Adrenal gland (tissue), 12 donors: ENCODE measurements around the gene AZGP1. TPM values are rescaled to one million over a fixed set of nuclear protein-coding genes. Genes with fewer than 3 reads are reported as not detected.

Experiments used
- DNase-seq, 7 donors: peaks; one replicate each; pipeline ENCODE4 v3.0.0-alpha.2; 2019 to 2020
- H3K27ac ChIP-seq, 5 donors: fragments of 200-600 bp; sonication (generic) in 4 of 5; 1 replicate in 3 of 5; 2 replicates in 2 of 5; pipeline versions ENCODE4 v1.5.1 to v1.8.0; 2016 to 2020; ENCODE audit warnings: mild to moderate bottlenecking in 1 of 5
- H3K27me3 ChIP-seq: fragments of 200-600 bp; 2 replicates; pipeline ENCODE4 v1.8.0; 2021
- H3K36me3 ChIP-seq, 2 donors: fragments of 200-600 bp; replicated peaks in 1 of 2; 1 replicate in 1 of 2; 2 replicates in 1 of 2; pipeline versions ENCODE4 v1.5.1 to v1.8.0; 2018 to 2022
- H3K4me1 ChIP-seq, 2 donors: fragments of 200-600 bp; replicated peaks in 1 of 2; 1 replicate in 1 of 2; 2 replicates in 1 of 2; pipeline versions ENCODE4 v1.5.1 to v1.8.0; 2018 to 2021
- H3K4me3 ChIP-seq, 4 donors: fragments of 200-600 bp; sonication (generic) in 3 of 4; one replicate each; pipeline ENCODE4 v1.5.1; 2016 to 2018
- H3K9me3 ChIP-seq, 3 donors: fragments of 200-600 bp; sonication (generic) in 1 of 3; replicated peaks in 1 of 3; 1 replicate in 2 of 3; 2 replicates in 1 of 3; pipeline versions ENCODE4 v1.5.1 to v1.8.0; 2016 to 2021
- CTCF ChIP-seq, 6 experiments: fragments of 450-650 bp in 4 of 6; fragments of 200-600 bp in 2 of 6; sonication (generic) in 1 of 6; IDR thresholded peaks; 1 replicate in 5 of 6; 2 replicates in 1 of 6; pipeline versions ENCODE4 v1.5.1 to v1.8.0; 2016 to 2021; ENCODE audit warnings: antibody characterized with exemption in 6 of 6, mild to moderate bottlenecking in 2 of 6, moderate library complexity in 1 of 6
- POLR2A ChIP-seq, 2 donors: fragments of 450-650 bp; IDR thresholded peaks; one replicate each; pipeline ENCODE4 v1.6.1; 2017; ENCODE audit warnings: antibody characterized with exemption in 2 of 2, mild to moderate bottlenecking in 2 of 2, moderate library complexity in 1 of 2
- WGBS, 4 donors: extraction: QIAGEN DNeasy Blood & Tissue Kit in 2 of 4; methylation state at CpG; one replicate each; pipeline versions ENCODE4 v1.1.5 to v1.1.7; 2013 to 2017; 5-methylcytosine and 5-hydroxymethylcytosine counted together
- intact Hi-C, 2 donors: fragments of 100-400 bp; cut with DNase I; formaldehyde crosslinking; loops; one replicate each; pipeline versions ENCODE4 v1.14.1 to v1.15.0; 2022 to 2023
- polyA plus RNA-seq, 3 donors: library from polyadenylated mRNA; stranded (reverse); fragments of 200-250 nt in 2 of 3; fragments of 350-450 nt in 1 of 3; fragmentation: Illumina TruSeq in 1 of 3; extraction: RNeasy Lipid Tissue Mini Kit (QIAGEN cat#74804) in 1 of 3; gene quantifications; one replicate each; pipeline ENCODE4 v1.2.3, GENCODE V29; 2013 to 2014
- total RNA-seq, 9 donors: library from RNA; depleted of rRNA in 4 of 9; stranded (reverse); fragments of >200 nt in 4 of 9; fragments of 120-200 nt in 1 of 9; fragmentation: NEBNext Ultra II Directional in 1 of 9; extraction: Animal tissue kit (Norgen Biotek cat#: 25700) in 1 of 9; gene quantifications; one replicate each; pipeline versions ENCODE4 v1.1.0 to v1.2.4, GENCODE V29; 2013 to 2023
- donor health status: healthy with polysubstance abuse.
- donor health status: Bipolar disorder and iron deficiency.
- donor health status: DM: yes; HTN: yes; CAD: no.
- donor health status: DM: no; HTN: no; CAD: no.
- donor health status: DM: no; HTN: no; CAD: no.
- donor health status: DM: yes; HTN: yes; CAD: no.

Gene AZGP1
- total and polyA plus RNA-seq, 12 donors, result 0.50 to 29.7 (median 2.0) TPM; not detected in 2

GRCh38 chr7:100021297-100021696 lies 45.5 kb upstream of the AZGP1 start:
- DNase-seq, result no peak
- Histone ChIP-seq H3K9me3 (no peaks in the 10 kb centered on the region), H3K4me1 (peaks cover 14 to 66% of the 10 kb centered on the region in 2 donors), H3K36me3 (peaks cover 0 to 48% of the 10 kb centered on the region in 2 donors), H3K27ac (peak overlapping the region in 1 of 5 donors; percentile 26), H3K27me3 (no peaks in the 10 kb centered on the region), H3K4me3 (no peak overlapping the region)
- TF ChIP-seq POLR2A (IDR thresholded peaks at IDR 0.05), result no peak
- TF ChIP-seq CTCF (IDR thresholded peaks at IDR 0.05), result no peak
- WGBS, 4 donors, result 91 to 100% (median 93%) methylated on average over 3 of the region's 3 CpGs
- intact Hi-C loops, result no loop called here

GRCh38 chr7:100019908-100020307 lies 44.1 kb upstream of the AZGP1 start:
- Histone ChIP-seq H3K9me3 (no peaks in the 10 kb centered on the region), H3K4me1 (peaks cover 17 to 72% of the 10 kb centered on the region in 2 donors), H3K36me3 (peaks cover 0 to 34% of the 10 kb centered on the region in 2 donors), H3K27ac (peak overlapping the region in 1 of 5 donors; percentile 23), H3K27me3 (no peaks in the 10 kb centered on the region), H3K4me3 (no peak overlapping the region)
- WGBS, 4 donors, result 71 to 75% (median 74%) methylated on average over 7 of the region's 7 CpGs
- no peak for DNase-seq
- intact Hi-C loops, result no loop called here
- TF ChIP-seq CTCF (IDR thresholded peaks at IDR 0.05) (no peak), POLR2A (IDR thresholded peaks at IDR 0.05) (no peak)

GRCh38 chr7:100017875-100018274 lies 42.0 kb upstream of the AZGP1 start:
- TF ChIP-seq POLR2A (IDR thresholded peaks at IDR 0.05) (no peak), CTCF (IDR thresholded peaks at IDR 0.05) (no peak)
- Histone ChIP-seq H3K27ac (peak overlapping the region in 2 of 5 donors; percentile 99), H3K27me3 (no peaks in the 10 kb centered on the region), H3K4me1 (peaks cover 17 to 58% of the 10 kb centered on the region in 2 donors), H3K9me3 (no peaks in the 10 kb centered on the region), H3K36me3 (peaks cover 0 to 15% of the 10 kb centered on the region in 2 donors), H3K4me3 (no peak overlapping the region)
- 90 to 95% (median 92%) methylated on average over 5 of the region's 5 CpGs for WGBS, 4 donors
- DNase-seq, result no peak
- intact Hi-C loops, result no loop called here

- TF ChIP-seq POLR2A (IDR thresholded peaks at IDR 0.05) (no peak), CTCF (IDR thresholded peaks at IDR 0.05) (no peak)
- peaks cover 0 to 15% of the 10 kb centered on the region in 2 donors for H3K36me3 ChIP-seq
- peak overlapping the region in 3 of 5 donors; percentile 28 to 99 (median 99) for H3K27ac ChIP-seq
- peaks cover 17 to 53% of the 10 kb centered on the region in 2 donors for H3K4me1 ChIP-seq
- H3K9me3 ChIP-seq, result no peaks in the 10 kb centered on the region
- intact Hi-C loops, result no loop called here
- H3K4me3 ChIP-seq, result peak overlapping the region in 1 of 4 donors; percentile 84
- no peaks in the 10 kb centered on the region for H3K27me3 ChIP-seq
- 63 to 69% (median 67%) methylated on average over 11 of the region's 11 CpGs for WGBS, 4 donors
- peak in 1 of 7 donors; percentile 21 for DNase-seq
Measured at GRCh38 chr7:100017300-100017699, 41.5 kb upstream of the AZGP1 start.
